Neuronal stem cell (in vitro differentiated cells): ENCODE measurements around the gene CLIC1.
"Not testable (repeated sequence)": the region's sequence is repeated elsewhere in the genome, so short reads cannot be mapped to it uniquely, and the experiment has no call there.

Source experiments
- DNase-seq: peaks from one replicate; pipeline ENCODE4 v3.0.0-alpha.2; 2013; ENCODE audit warnings: low spot score
- H2AFZ ChIP-seq: one replicate; pipeline ENCODE4 v1.6.1; 2013; ENCODE audit warnings: mild to moderate bottlenecking, low read length, inconsistent platforms
- H2AK5ac ChIP-seq: 2 replicates; pipeline ENCODE4 v1.6.1; 2013; ENCODE audit warnings: low read depth, mild to moderate bottlenecking, inconsistent platforms, low read length, moderate library complexity, mixed read lengths
- H2BK120ac ChIP-seq: 2 replicates; pipeline ENCODE4 v1.6.1; 2013; ENCODE audit warnings: low read depth, mild to moderate bottlenecking, inconsistent platforms, low read length, moderate library complexity, mixed read lengths
- H2BK12ac ChIP-seq: one replicate; pipeline ENCODE4 v1.6.1; 2013; ENCODE audit warnings: low read length, inconsistent platforms
- H2BK15ac ChIP-seq: 2 replicates; pipeline ENCODE4 v1.6.1; 2013; ENCODE audit warnings: mild to moderate bottlenecking, low read length, inconsistent platforms, mixed read lengths
- H2BK5ac ChIP-seq: one replicate; pipeline ENCODE4 v1.6.1; 2013; ENCODE audit warnings: inconsistent platforms, mild to moderate bottlenecking, low read length, moderate library complexity
- H3K14ac ChIP-seq: one replicate; pipeline ENCODE4 v1.6.1; 2013; ENCODE audit warnings: low read length, inconsistent platforms
- H3K18ac ChIP-seq: 2 replicates; pipeline ENCODE4 v1.6.1; 2013; ENCODE audit warnings: low read length, inconsistent platforms
- H3K23ac ChIP-seq: 2 replicates; pipeline ENCODE4 v1.6.1; 2013; ENCODE audit warnings: low read depth, mild to moderate bottlenecking, mixed read lengths, low read length, inconsistent platforms; ENCODE audit not compliant: poor library complexity
- H3K27ac ChIP-seq: replicated peaks from 3 replicates; pipeline ENCODE4 v1.5.1; 2013; ENCODE audit warnings: low read length, inconsistent platforms
- H3K27me3 ChIP-seq, 3 experiments: 2 replicates each; pipeline ENCODE4 v1.6.1; 2013; ENCODE audit warnings: low read length in 3 of 3, mild to moderate bottlenecking in 2 of 3, inconsistent platforms in 1 of 3, low read depth in 1 of 3, mixed read lengths in 1 of 3, moderate library complexity in 1 of 3; ENCODE audit not compliant: control insufficient read depth in 3 of 3, insufficient read depth in 3 of 3
- H3K36me3 ChIP-seq, 2 donors: replicated peaks in 1 of 2; 2 replicates each; pipeline ENCODE4 v1.6.1; 2013; ENCODE audit warnings: low read length in 2 of 2; ENCODE audit not compliant: control insufficient read depth in 2 of 2, insufficient read depth in 2 of 2
- H3K4ac ChIP-seq: 2 replicates; pipeline ENCODE4 v1.6.1; 2013; ENCODE audit warnings: inconsistent platforms, mild to moderate bottlenecking, low read length, moderate library complexity
- H3K4me1 ChIP-seq, 2 donors: 1 replicate in 1 of 2; 2 replicates in 1 of 2; pipeline ENCODE4 v1.6.1; 2013; ENCODE audit warnings: low read length in 2 of 2, low read depth in 1 of 2; ENCODE audit not compliant: control insufficient read depth in 2 of 2, insufficient read depth in 1 of 2
- H3K4me2 ChIP-seq: one replicate; pipeline ENCODE4 v1.6.1; 2013; ENCODE audit warnings: mild to moderate bottlenecking, low read length, inconsistent platforms; ENCODE audit not compliant: insufficient read depth, poor library complexity, severe bottlenecking
- H3K4me3 ChIP-seq, 2 donors: 2 replicates each; pipeline ENCODE4 v1.5.1; 2013; ENCODE audit warnings: low read length in 2 of 2, mild to moderate bottlenecking in 2 of 2, inconsistent platforms in 1 of 2, moderate library complexity in 1 of 2
- H3K79me1 ChIP-seq: one replicate; pipeline ENCODE4 v1.6.1; 2013; ENCODE audit warnings: low read depth, mild to moderate bottlenecking, inconsistent platforms, low read length, moderate library complexity
- H3K9ac ChIP-seq: one replicate; pipeline ENCODE4 v1.6.1; 2013; ENCODE audit warnings: mild to moderate bottlenecking, low read depth, low read length, inconsistent platforms; ENCODE audit not compliant: poor library complexity
- H3K9me3 ChIP-seq, 2 donors: replicated peaks in 1 of 2; 2 replicates each; pipeline versions ENCODE3 to v1.6.1; 2013; ENCODE audit warnings: low read length in 2 of 2, mild to moderate bottlenecking in 2 of 2, inconsistent platforms in 1 of 2, low read depth in 1 of 2, mixed read lengths in 1 of 2, moderate library complexity in 1 of 2; ENCODE audit not compliant: control insufficient read depth in 2 of 2, insufficient read depth in 1 of 2
- H4K8ac ChIP-seq: one replicate; pipeline ENCODE4 v1.6.1; 2013; ENCODE audit warnings: low read depth, mild to moderate bottlenecking, inconsistent platforms, low read length, moderate library complexity
- H4K91ac ChIP-seq: one replicate; pipeline ENCODE4 v1.6.1; 2013; ENCODE audit warnings: low read length, low read depth, mild to moderate bottlenecking, inconsistent platforms; ENCODE audit not compliant: poor library complexity
- WGBS, 2 donors: extraction: QIAGEN DNeasy Blood & Tissue Kit; methylation state at CpG; one replicate each; pipeline ENCODE4 v1.1.7; 2013; ENCODE audit warnings: missing lambda C conversion rate in 2 of 2, mixed read lengths in 1 of 2; ENCODE audit not compliant: insufficient read length in 2 of 2, insufficient replicate concordance in 1 of 2; ENCODE audit errors: extremely low coverage in 2 of 2; 5-methylcytosine and 5-hydroxymethylcytosine counted together

Gene CLIC1

DNA sequence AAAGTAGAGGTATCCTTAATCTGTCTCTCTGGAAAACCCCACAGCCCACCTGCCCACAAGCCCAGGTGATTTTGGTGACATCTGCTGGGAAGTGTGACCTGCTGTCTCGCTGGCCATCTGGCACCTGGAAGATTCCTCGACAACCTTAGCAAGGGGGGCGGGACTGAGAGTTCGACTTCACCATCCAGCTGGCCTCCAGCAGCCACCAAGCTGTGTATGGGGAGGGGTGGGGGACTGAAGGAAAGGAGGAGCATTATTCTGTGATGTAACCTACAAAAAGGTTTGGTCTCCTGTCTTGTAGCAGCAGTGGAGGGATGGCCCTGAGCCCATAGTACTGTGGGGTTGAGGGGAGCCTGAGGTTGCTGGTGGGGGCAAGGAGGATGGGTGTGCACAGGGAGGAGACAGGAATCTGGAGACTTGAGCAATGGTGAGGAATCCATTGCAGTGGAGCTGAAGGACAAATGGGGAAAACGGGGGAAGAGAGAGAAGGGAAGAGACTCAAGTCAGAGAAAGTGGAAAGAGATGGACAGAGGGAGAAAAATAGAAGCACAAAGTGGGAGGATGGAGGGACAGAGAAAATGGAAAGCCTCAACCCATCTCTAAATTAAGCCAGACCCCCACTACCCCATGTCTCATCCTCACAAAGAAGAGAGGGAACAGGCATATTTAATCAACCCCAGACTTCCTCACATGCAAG lies 25.7 kb downstream of the CLIC1 start:
- H3K27ac ChIP-seq: no peak overlapping the region
- peaks cover 0 to 4% (median 0%) of the 10 kb centered on the region in 3 experiments for H3K27me3 ChIP-seq
- no peak overlapping the region for H3K9ac ChIP-seq
- peaks cover 13 to 17% of the 10 kb centered on the region in 2 donors for H3K4me1 ChIP-seq
- no peak overlapping the region for H3K14ac ChIP-seq
- no peak overlapping the region for H4K8ac ChIP-seq
- peak overlapping the region; percentile 59 for H2BK5ac ChIP-seq
- no peaks in the 10 kb centered on the region for H3K36me3 ChIP-seq
- H3K4ac ChIP-seq: peak overlapping the region; percentile 10
- no peak overlapping the region for H2BK12ac ChIP-seq
- no peaks in the 10 kb centered on the region for H3K9me3 ChIP-seq
- H3K4me2 ChIP-seq: no peak overlapping the region
- peak overlapping the region; percentile 39 for H4K91ac ChIP-seq
- no peak overlapping the region for H2BK15ac ChIP-seq
- no peak overlapping the region for H2BK120ac ChIP-seq
- no peak overlapping the region for H3K18ac ChIP-seq
- DNase-seq: no peak
- H2AFZ ChIP-seq: no peak overlapping the region
- no peak overlapping the region for H3K4me3 ChIP-seq
- H2AK5ac ChIP-seq: peak overlapping the region; percentile 89
- H3K79me1 ChIP-seq: no peaks in the 10 kb centered on the region
- WGBS, 2 donors: no CpG with 5 or more reads among the region's 5 CpGs
- H3K23ac ChIP-seq: peak overlapping the region; percentile 38

DNA sequence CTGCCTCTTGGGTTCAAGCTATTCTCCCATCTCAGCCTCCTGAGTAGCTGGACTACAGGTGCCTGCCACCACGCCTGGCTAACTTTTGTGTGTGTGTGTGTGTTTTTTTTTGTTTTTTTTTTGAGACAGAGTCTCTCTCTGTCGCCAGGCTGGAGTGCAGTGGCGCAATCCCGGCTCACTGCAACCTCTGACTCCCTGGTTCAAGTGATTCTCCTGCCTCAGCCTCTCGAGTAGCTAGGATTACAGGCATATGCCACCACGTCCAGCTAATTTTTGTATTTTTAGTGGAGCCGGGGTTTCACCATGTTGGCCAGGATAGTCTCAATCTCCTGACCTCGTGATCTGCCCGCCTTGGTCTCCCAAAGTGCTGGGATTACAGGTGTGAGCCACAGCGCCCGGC lies 27.2 kb downstream of the CLIC1 start:
- not testable (repeated sequence) for H3K79me1 ChIP-seq, H2BK5ac ChIP-seq, H4K91ac ChIP-seq, H3K18ac ChIP-seq, H2BK12ac ChIP-seq, H3K9me3 ChIP-seq, H3K14ac ChIP-seq, DNase-seq, H2AFZ ChIP-seq, H3K27me3 ChIP-seq, H2BK15ac ChIP-seq, H2AK5ac ChIP-seq, H2BK120ac ChIP-seq, H4K8ac ChIP-seq, H3K36me3 ChIP-seq, H3K27ac ChIP-seq, H3K9ac ChIP-seq, H3K4me2 ChIP-seq, H3K4me3 ChIP-seq, H3K23ac ChIP-seq, H3K4ac ChIP-seq
- no CpG with 5 or more reads among the region's 11 CpGs for WGBS, 2 donors
- peaks cover 10 to 12% of the 10 kb centered on the region in 2 donors for H3K4me1 ChIP-seq

DNA sequence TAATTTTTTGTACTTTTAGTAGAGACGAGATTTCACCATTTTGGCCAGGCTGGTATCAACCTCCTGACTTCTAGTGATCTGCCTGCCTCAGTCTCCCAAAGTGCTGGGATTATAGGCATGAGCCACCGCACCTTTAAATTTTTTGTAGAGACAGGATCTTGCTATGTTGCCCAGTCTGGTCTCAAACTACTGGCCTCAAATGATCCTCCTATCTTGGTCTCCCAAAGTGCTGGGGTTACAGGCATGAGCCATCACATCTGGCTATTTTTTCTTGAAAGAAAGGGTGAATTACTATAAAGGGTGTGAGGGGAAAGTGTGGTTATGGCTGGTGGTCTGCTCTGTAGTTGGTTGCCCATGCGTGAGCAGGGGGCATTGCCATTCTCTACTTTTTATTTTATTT lies 28.1 kb downstream of the CLIC1 start:
- Histone ChIP-seq H3K14ac (no peak overlapping the region), H2AK5ac (no peak overlapping the region)
- WGBS, 2 donors: no CpG with 5 or more reads among the region's 3 CpGs

DNA sequence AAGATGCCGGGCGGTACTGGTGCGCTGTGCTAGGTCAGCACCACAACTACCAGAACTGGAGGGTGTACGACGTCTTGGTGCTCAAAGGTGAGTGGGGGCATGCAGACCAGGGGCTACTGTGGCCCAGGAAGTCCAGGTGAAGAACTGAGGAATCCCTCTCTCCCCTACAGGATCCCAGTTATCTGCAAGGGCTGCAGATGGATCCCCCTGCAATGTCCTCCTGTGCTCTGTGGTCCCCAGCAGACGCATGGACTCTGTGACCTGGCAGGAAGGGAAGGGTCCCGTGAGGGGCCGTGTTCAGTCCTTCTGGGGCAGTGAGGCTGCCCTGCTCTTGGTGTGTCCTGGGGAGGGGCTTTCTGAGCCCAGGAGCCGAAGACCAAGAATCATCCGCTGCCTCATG lies 28.6 kb downstream of the CLIC1 start:
- Histone ChIP-seq H2AFZ (no peak overlapping the region), H2BK15ac (no peak overlapping the region), H3K18ac (no peak overlapping the region), H4K8ac (no peak overlapping the region), H2BK12ac (no peak overlapping the region), H3K4ac (no peak overlapping the region), H3K9me3 (no peaks in the 10 kb centered on the region), H3K27ac (no peak overlapping the region), H2BK5ac (no peak overlapping the region), H3K79me1 (no peaks in the 10 kb centered on the region), H3K27me3 (peaks cover 0 to 4% (median 0%) of the 10 kb centered on the region in 3 experiments), H4K91ac (no peak overlapping the region), H3K4me2 (no peak overlapping the region), H3K4me1 (peaks cover 0 to 3% of the 10 kb centered on the region in 2 donors), H3K23ac (no peak overlapping the region), H3K36me3 (no peaks in the 10 kb centered on the region), H3K9ac (no peak overlapping the region), H3K4me3 (no peak overlapping the region), H2AK5ac (no peak overlapping the region), H3K14ac (no peak overlapping the region), H2BK120ac (no peak overlapping the region)
- DNase-seq: no peak
- no CpG with 5 or more reads among the region's 10 CpGs for WGBS, 2 donors

More for the DNA sequence above, 28.1 kb downstream of the CLIC1 start:
- Histone ChIP-seq H3K9ac (no peak overlapping the region), H3K36me3 (no peaks in the 10 kb centered on the region), H2BK15ac (no peak overlapping the region), H4K91ac (no peak overlapping the region), H3K27me3 (peaks cover 0 to 4% (median 0%) of the 10 kb centered on the region in 3 experiments), H3K4me2 (no peak overlapping the region), H2BK5ac (no peak overlapping the region), H2BK12ac (no peak overlapping the region), H4K8ac (no peak overlapping the region), H3K4me1 (peaks cover under 1 to 3% of the 10 kb centered on the region in 2 donors), H2AFZ (no peak overlapping the region), H3K9me3 (no peaks in the 10 kb centered on the region), H3K4ac (no peak overlapping the region), H2BK120ac (no peak overlapping the region), H3K23ac (no peak overlapping the region), H3K79me1 (no peaks in the 10 kb centered on the region), H3K27ac (no peak overlapping the region), H3K4me3 (no peak overlapping the region), H3K18ac (no peak overlapping the region)
- no peak for DNase-seq
